ENCODE results near the gene USP11.
A peak's percentile ranks its signal among the peaks of the same experiment; 100 is the strongest.

The USP11 gene

GRCh38 chrX:47190445-47191269 is 42.2 kb upstream of the USP11 start:
- CTCF ChIA-PET, result interaction anchor here (0.6 to 2.1 kb wide), 5 partner anchors 159 to 555 kb away, joined by 3 to 11 read pairs (median 4); no protein-coding TSS in a partner anchor
- TF ChIP-seq ZNF518A (tag by site-specific recombination; conservative IDR thresholded peaks at IDR 0.05; ENCODE audit: low read depth) (peak; percentile 20; the same call in 1 of the 2 replicates), KLF8 (tag by site-specific recombination; IDR thresholded peaks at IDR 0.05) (peak; percentile 54), ZNF18 (tag by site-specific recombination; IDR thresholded peaks at IDR 0.05) (no peak), ZNF473 (tag by site-specific recombination; IDR thresholded peaks at IDR 0.05) (no peak), GLI2 (tag by site-specific recombination; IDR thresholded peaks at IDR 0.05; ENCODE audit: borderline replicate concordance, low read depth) (no peak), ZNF629 (tag by site-specific recombination; IDR thresholded peaks at IDR 0.05) (peak; percentile 60), PRDM4 (tag by site-specific recombination; IDR thresholded peaks at IDR 0.05) (no peak), SP7 (tag by site-specific recombination; IDR thresholded peaks at IDR 0.05) (peak; percentile 78), ZNF184 (tag by site-specific recombination; IDR thresholded peaks at IDR 0.05) (no peak), ZNF561 (tag by site-specific recombination; IDR thresholded peaks at IDR 0.05; ENCODE audit: borderline replicate concordance) (no peak), ZBTB6 (tag by site-specific recombination; IDR thresholded peaks at IDR 0.05) (no peak), PBX3 (CRISPR knock-in tag; IDR thresholded peaks at IDR 0.05) (peak; percentile 62; the same call in 1 of the 2 replicates), IKZF3 (tag by site-specific recombination; IDR thresholded peaks at IDR 0.05) (peak; percentile 32; the same call in 1 of the 2 replicates), ZNF488 (tag by site-specific recombination; IDR thresholded peaks at IDR 0.05) (no peak), ZNF654 (tag by site-specific recombination; IDR thresholded peaks at IDR 0.05; ENCODE audit: low read depth) (no peak), ZNF174 (tag by site-specific recombination; IDR thresholded peaks at IDR 0.05) (no peak), ZNF639 (tag by site-specific recombination; IDR thresholded peaks at IDR 0.05) (0 out of 2 replicates have a peak, but pooled peaks have one; percentile 53), TCF7L2 (IDR thresholded peaks at IDR 0.05; ENCODE audit: borderline replicate concordance, low read depth, low read length) (no peak), ZNF548 (tag by site-specific recombination; IDR thresholded peaks at IDR 0.05) (no peak), GLIS2 (tag by site-specific recombination; IDR thresholded peaks at IDR 0.05) (no peak)

More at GRCh38 chrX:47190445-47191269, 42.2 kb upstream of the USP11 start:
- Histone ChIP-seq H3K27ac (ENCODE audit: extremely low read depth, low read depth, low read length) (no peak overlapping the region; the same call in 1 of the 2 replicates), H3K36me3 (ENCODE audit: control insufficient read depth in 2 of 2, insufficient read depth in 1 of 2, low read length in 2 of 2) (peaks cover 0 to 26% of the 10 kb centered on the region in 2 experiments; a peak in 2 of 3 replicates), H3K4me1 (ENCODE audit: control insufficient read depth, insufficient read depth, low read length) (peaks cover 7% of the 10 kb centered on the region; the same call in 1 of the 2 replicates), H3K9me3 (ENCODE audit: control insufficient read depth, insufficient read depth, low read depth, low read length) (no peaks in the 10 kb centered on the region), H3K4me3 (ENCODE audit: low read depth, low read length) (peak overlapping the region; percentile 49)
- POLR2A ChIA-PET, result interaction anchor here (0.7 to 2.4 kb wide), 9 partner anchors 10 to 460 kb away, joined by 3 to 26 read pairs (median 5); partner anchors contain the start of genes ELK1, NDUFB11 and RBM10
